GM23338 (cell line): ENCODE data around the gene CYP19A1. TPM values are rescaled to one million over a fixed set of nuclear protein-coding genes. Genes with fewer than 3 reads are reported as not detected.

ENCODE experiments used
- ATAC-seq: fragments of 200-7000 bp; cut with Tn5 transposase; 3 replicates; pipeline ENCODE4 v1.9.1; 2020
- DNase-seq: peaks from one replicate; pipeline ENCODE4 v3.0.0-alpha.2; 2015; ENCODE audit warnings: low spot score
- H2AFZ ChIP-seq: fragments of 200-600 bp; sonication (generic); 2 replicates; pipeline ENCODE4 v1.8.0; 2016; ENCODE audit warnings: antibody characterized with exemption, mild to moderate bottlenecking, moderate library complexity
- H3F3A ChIP-seq: fragments of 200-600 bp; sonication (generic); replicated peaks from 2 replicates; pipeline ENCODE4 v1.8.0; 2017; ENCODE audit warnings: antibody characterized with exemption, mixed run types, low read depth
- H3K27ac ChIP-seq: fragments of 200-600 bp; sonication (generic); 2 replicates; pipeline ENCODE4 v1.6.1; 2016; ENCODE audit warnings: low read depth
- H3K27me3 ChIP-seq: fragments of 200-600 bp; sonication (generic); 2 replicates; pipeline ENCODE4 v1.8.0; 2016; ENCODE audit warnings: mild to moderate bottlenecking, mixed run types, moderate library complexity; ENCODE audit not compliant: insufficient read depth
- H3K36me3 ChIP-seq: fragments of 200-600 bp; sonication (generic); 2 replicates; pipeline ENCODE4 v1.8.0; 2016; ENCODE audit warnings: mild to moderate bottlenecking; ENCODE audit not compliant: insufficient read depth
- H3K4me1 ChIP-seq: fragments of 200-600 bp; sonication (generic); 2 replicates; pipeline ENCODE4 v1.8.0; 2016; ENCODE audit warnings: mild to moderate bottlenecking, moderate library complexity; ENCODE audit not compliant: insufficient read depth
- H3K4me2 ChIP-seq: fragments of 200-600 bp; sonication (generic); 2 replicates; pipeline ENCODE4 v1.7.1; 2017; ENCODE audit warnings: mixed run types
- H3K4me3 ChIP-seq: fragments of 200-600 bp; sonication (generic); 2 replicates; pipeline ENCODE4 v1.6.1; 2016; ENCODE audit warnings: mixed run types
- H3K79me2 ChIP-seq: fragments of 200-600 bp; sonication (generic); replicated peaks from 2 replicates; pipeline ENCODE4 v1.8.0; 2017; ENCODE audit warnings: mild to moderate bottlenecking; ENCODE audit not compliant: insufficient read depth
- H3K9me2 ChIP-seq: fragments of 200-600 bp; sonication (generic); 2 replicates; pipeline ENCODE4 v1.8.0; 2017; ENCODE audit not compliant: insufficient read depth
- H4K20me1 ChIP-seq: fragments of 200-600 bp; sonication (generic); replicated peaks from 2 replicates; pipeline ENCODE4 v1.8.0; 2017; ENCODE audit warnings: mild to moderate bottlenecking; ENCODE audit not compliant: insufficient read depth
- H3K27ac Mint-ChIP-seq: 2 replicates; pipeline ENCODE4 v1.8.0; 2020; ENCODE audit warnings: inconsistent platforms, mild to moderate bottlenecking, moderate library complexity, mixed read lengths
- H3K27me3 Mint-ChIP-seq: 3 replicates; pipeline ENCODE4 v1.8.0; 2022; ENCODE audit warnings: low read depth, mild to moderate bottlenecking, moderate library complexity, mixed read lengths, inconsistent platforms; ENCODE audit not compliant: insufficient read depth, poor library complexity
- H3K36me3 Mint-ChIP-seq: 3 replicates; pipeline ENCODE4 v1.8.0; 2021; ENCODE audit warnings: low read depth, mild to moderate bottlenecking, inconsistent platforms, moderate library complexity, mixed read lengths
- H3K4me1 Mint-ChIP-seq: 3 replicates; pipeline ENCODE4 v1.8.0; 2020; ENCODE audit warnings: mild to moderate bottlenecking, inconsistent platforms, mixed read lengths
- H3K4me3 Mint-ChIP-seq: 3 replicates; pipeline ENCODE4 v1.8.0; 2021; ENCODE audit warnings: moderate library complexity, mild to moderate bottlenecking, inconsistent platforms, mixed read lengths
- H3K9me3 Mint-ChIP-seq: 3 replicates; pipeline ENCODE4 v1.8.0; 2020; ENCODE audit warnings: moderate library complexity, mild to moderate bottlenecking, inconsistent platforms, mixed read lengths
- CREB1 ChIP-seq: fragments of 250-450 bp; sonication (Bioruptor Pico); IDR thresholded peaks from 2 replicates; pipeline ENCODE4 v1.5.0; 2020; ENCODE audit warnings: low read depth, mild to moderate bottlenecking, moderate library complexity
- ETS1 ChIP-seq: IDR thresholded peaks from 2 replicates; pipeline ENCODE4 v1.6.1; 2016; ENCODE audit warnings: antibody characterized with exemption
- EZH2 ChIP-seq: fragments of 200-600 bp; sonication (generic); IDR thresholded peaks from one replicate; pipeline ENCODE4 v1.8.0; 2017; ENCODE audit warnings: antibody characterized with exemption, mild to moderate bottlenecking, low read depth; ENCODE audit not compliant: unreplicated experiment
- EZH2phosphoT487 ChIP-seq: fragments of 200-600 bp; sonication (generic); IDR thresholded peaks from one replicate; pipeline ENCODE4 v1.8.1; 2018; ENCODE audit warnings: antibody characterized with exemption; ENCODE audit not compliant: unreplicated experiment
- JUNB ChIP-seq: IDR thresholded peaks from one replicate; pipeline ENCODE4 v1.6.1; 2016; ENCODE audit warnings: antibody characterized with exemption; ENCODE audit not compliant: unreplicated experiment
- NANOG ChIP-seq: IDR thresholded peaks from 2 replicates; pipeline ENCODE4 v1.6.1; 2016; ENCODE audit warnings: antibody characterized with exemption, borderline replicate concordance
- POLR2AphosphoS5 ChIP-seq: IDR thresholded peaks from 2 replicates; pipeline ENCODE4 v1.6.1; 2016; ENCODE audit warnings: antibody characterized with exemption, low read depth
- STAT1 ChIP-seq: IDR thresholded peaks from one replicate; pipeline ENCODE4 v1.6.1; 2016; ENCODE audit warnings: antibody characterized with exemption; ENCODE audit not compliant: unreplicated experiment
- ZNF114 ChIP-seq: fragments of 250-450 bp; sonication (Bioruptor Pico); IDR thresholded peaks from 2 replicates; pipeline ENCODE4 v1.5.0; 2020; ENCODE audit warnings: mild to moderate bottlenecking, moderate library complexity
- ZNF331 ChIP-seq: fragments of 250-450 bp; sonication (Bioruptor Pico); IDR thresholded peaks from 2 replicates; pipeline ENCODE4 v1.5.0; 2020; ENCODE audit warnings: low read depth, mild to moderate bottlenecking, moderate library complexity
- ZNF462 ChIP-seq: fragments of 250-450 bp; sonication (Bioruptor Pico); IDR thresholded peaks from 2 replicates; pipeline ENCODE4 v1.5.0; 2020; ENCODE audit warnings: mild to moderate bottlenecking, moderate library complexity
- polyA plus RNA-seq: library from polyadenylated mRNA; unstranded; fragments of >200 nt; fragmentation: Nextera tagmentation; extraction: Ambion mirVana; gene quantifications from 2 replicates; pipeline ENCODE4 v1.2.1, GENCODE V29; 2016
- total RNA-seq: library from RNA; depleted of rRNA; stranded (reverse); fragments of >200 nt; shearing (Covaris generic); gene quantifications from 2 replicates; pipeline ENCODE4 v1.2.3, GENCODE V29; 2014
- TF ChIP-seq, protein P1 (sequence below), 2 experiments: fragments of 200-600 bp in 1 of 2; sonication (generic) in 1 of 2; conservative IDR thresholded peaks; 2 replicates each; pipeline versions ENCODE4 v1.5.1 to v1.6.1; 2016 to 2017; ENCODE audit warnings: antibody characterized with exemption in 2 of 2, low read depth in 2 of 2, mild to moderate bottlenecking in 2 of 2, moderate library complexity in 1 of 2
- TF ChIP-seq, protein P2 (sequence below): IDR thresholded peaks from one replicate; pipeline ENCODE4 v1.6.1; 2018; ENCODE audit warnings: antibody characterized with exemption; ENCODE audit not compliant: unreplicated experiment

The CYP19A1 gene
- total and polyA plus RNA-seq, 2 experiments from 2014 or later, result 0.42 TPM; not detected in 1

- no peaks in the 10 kb centered on the region for H4K20me1 ChIP-seq
- peaks cover 3% of the 10 kb centered on the region for H3K27me3 Mint-ChIP-seq
- H3K4me3 ChIP-seq, result no peak overlapping the region
- H3K4me3 Mint-ChIP-seq, result no peak overlapping the region
- peaks cover 8% of the 10 kb centered on the region; the same call in 2 of the 3 replicates for H3K9me3 Mint-ChIP-seq
- H3K27me3 ChIP-seq, result no peaks in the 10 kb centered on the region
- ATAC-seq (no peak), DNase-seq (no peak)
- no peaks in the 10 kb centered on the region for H3F3A ChIP-seq
- H3K4me1 Mint-ChIP-seq, result no peaks in the 10 kb centered on the region
- peaks cover 6% of the 10 kb centered on the region; the same call in 1 of the 2 replicates for H3K36me3 ChIP-seq
- H3K27ac Mint-ChIP-seq, result no peak overlapping the region
- peaks cover 7% of the 10 kb centered on the region; the same call in 1 of the 2 replicates for H3K9me2 ChIP-seq
- peaks cover 8% of the 10 kb centered on the region; the same call in 2 of the 3 replicates for H3K36me3 Mint-ChIP-seq
- no peaks in the 10 kb centered on the region for H3K79me2 ChIP-seq
- TF ChIP-seq ZNF114 (CRISPR knock-in tag) (no peak), ZNF462 (CRISPR knock-in tag) (no peak), ETS1 (no peak), STAT1 (no peak), POLR2AphosphoS5 (no peak), ZNF331 (CRISPR knock-in tag) (no peak), EZH2phosphoT487 (no peak), NANOG (no peak), EZH2 (no peak), CREB1 (CRISPR knock-in tag) (no peak), JUNB (no peak)
- TF ChIP-seq, protein P1, sequence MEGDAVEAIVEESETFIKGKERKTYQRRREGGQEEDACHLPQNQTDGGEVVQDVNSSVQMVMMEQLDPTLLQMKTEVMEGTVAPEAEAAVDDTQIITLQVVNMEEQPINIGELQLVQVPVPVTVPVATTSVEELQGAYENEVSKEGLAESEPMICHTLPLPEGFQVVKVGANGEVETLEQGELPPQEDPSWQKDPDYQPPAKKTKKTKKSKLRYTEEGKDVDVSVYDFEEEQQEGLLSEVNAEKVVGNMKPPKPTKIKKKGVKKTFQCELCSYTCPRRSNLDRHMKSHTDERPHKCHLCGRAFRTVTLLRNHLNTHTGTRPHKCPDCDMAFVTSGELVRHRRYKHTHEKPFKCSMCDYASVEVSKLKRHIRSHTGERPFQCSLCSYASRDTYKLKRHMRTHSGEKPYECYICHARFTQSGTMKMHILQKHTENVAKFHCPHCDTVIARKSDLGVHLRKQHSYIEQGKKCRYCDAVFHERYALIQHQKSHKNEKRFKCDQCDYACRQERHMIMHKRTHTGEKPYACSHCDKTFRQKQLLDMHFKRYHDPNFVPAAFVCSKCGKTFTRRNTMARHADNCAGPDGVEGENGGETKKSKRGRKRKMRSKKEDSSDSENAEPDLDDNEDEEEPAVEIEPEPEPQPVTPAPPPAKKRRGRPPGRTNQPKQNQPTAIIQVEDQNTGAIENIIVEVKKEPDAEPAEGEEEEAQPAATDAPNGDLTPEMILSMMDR (conservative IDR thresholded peaks at IDR 0.05; ENCODE audit: low read depth in 2 of 2), result no peak
- TF ChIP-seq, protein P2, sequence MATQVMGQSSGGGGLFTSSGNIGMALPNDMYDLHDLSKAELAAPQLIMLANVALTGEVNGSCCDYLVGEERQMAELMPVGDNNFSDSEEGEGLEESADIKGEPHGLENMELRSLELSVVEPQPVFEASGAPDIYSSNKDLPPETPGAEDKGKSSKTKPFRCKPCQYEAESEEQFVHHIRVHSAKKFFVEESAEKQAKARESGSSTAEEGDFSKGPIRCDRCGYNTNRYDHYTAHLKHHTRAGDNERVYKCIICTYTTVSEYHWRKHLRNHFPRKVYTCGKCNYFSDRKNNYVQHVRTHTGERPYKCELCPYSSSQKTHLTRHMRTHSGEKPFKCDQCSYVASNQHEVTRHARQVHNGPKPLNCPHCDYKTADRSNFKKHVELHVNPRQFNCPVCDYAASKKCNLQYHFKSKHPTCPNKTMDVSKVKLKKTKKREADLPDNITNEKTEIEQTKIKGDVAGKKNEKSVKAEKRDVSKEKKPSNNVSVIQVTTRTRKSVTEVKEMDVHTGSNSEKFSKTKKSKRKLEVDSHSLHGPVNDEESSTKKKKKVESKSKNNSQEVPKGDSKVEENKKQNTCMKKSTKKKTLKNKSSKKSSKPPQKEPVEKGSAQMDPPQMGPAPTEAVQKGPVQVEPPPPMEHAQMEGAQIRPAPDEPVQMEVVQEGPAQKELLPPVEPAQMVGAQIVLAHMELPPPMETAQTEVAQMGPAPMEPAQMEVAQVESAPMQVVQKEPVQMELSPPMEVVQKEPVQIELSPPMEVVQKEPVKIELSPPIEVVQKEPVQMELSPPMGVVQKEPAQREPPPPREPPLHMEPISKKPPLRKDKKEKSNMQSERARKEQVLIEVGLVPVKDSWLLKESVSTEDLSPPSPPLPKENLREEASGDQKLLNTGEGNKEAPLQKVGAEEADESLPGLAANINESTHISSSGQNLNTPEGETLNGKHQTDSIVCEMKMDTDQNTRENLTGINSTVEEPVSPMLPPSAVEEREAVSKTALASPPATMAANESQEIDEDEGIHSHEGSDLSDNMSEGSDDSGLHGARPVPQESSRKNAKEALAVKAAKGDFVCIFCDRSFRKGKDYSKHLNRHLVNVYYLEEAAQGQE, result no peak
- no peak overlapping the region for H2AFZ ChIP-seq
- no peak overlapping the region for H3K27ac ChIP-seq
- H3K4me1 ChIP-seq, result no peaks in the 10 kb centered on the region
- H3K4me2 ChIP-seq, result no peak overlapping the region
Measured at GRCh38 chr15:51260202-51260601, 78.2 kb downstream of the CYP19A1 start.
